ENCODE data around the gene FOXL2. TPM values are rescaled to one million over a fixed set of nuclear protein-coding genes. Genes with fewer than 3 reads are reported as not detected.

FOXL2 gene
- total and polyA plus RNA-seq, 9 of the 15 experiments (the other 6 are each of a cell fraction or from before 2014, with no cell fraction given), result 0.27 to 22.1 (median 3.2) TPM

- TF ChIP-seq E2F6 (IDR thresholded peaks at IDR 0.05; ENCODE audit: borderline replicate concordance in 1 of 2, extremely low read depth in 1 of 2, insufficient read depth in 1 of 2, insufficient read length in 1 of 2, low read depth in 1 of 2, low read length in 1 of 2, poor library complexity in 1 of 2, severe bottlenecking in 1 of 2), result peak; percentile 35 to 68
- TF ChIP-seq ZNF431 (CRISPR knock-in tag; IDR thresholded peaks at IDR 0.05), result 0 out of 2 replicates have a peak, but pooled peaks have one; percentile 17
- TF ChIP-seq KDM2B (CRISPR knock-in tag; IDR thresholded peaks at IDR 0.05), result no peak
- TF ChIP-seq GTF2A2 (tag; IDR thresholded peaks at IDR 0.05), result no peak
- no peak for TF ChIP-seq SMARCA4 (IDR thresholded peaks at IDR 0.05)
- TF ChIP-seq SAFB2 (IDR thresholded peaks at IDR 0.05; ENCODE audit: borderline replicate concordance, low read depth, low read length, severe bottlenecking), result no peak
- TF ChIP-seq NFYB (IDR thresholded peaks at IDR 0.05; ENCODE audit: extremely low read depth, insufficient read length), result no peak
- peak in 1 of 2 experiments; percentile 17; a peak in 1 of 4 replicates for TF ChIP-seq TEAD1 (CRISPR knock-in tag; IDR thresholded peaks at IDR 0.05)
- TF ChIP-seq ZNF212 (CRISPR knock-in tag; IDR thresholded peaks at IDR 0.05), result no peak
- no peak for TF ChIP-seq KHSRP (IDR thresholded peaks at IDR 0.05)
- 0 out of 2 replicates have a peak, but pooled peaks have one; percentile 12 for TF ChIP-seq CREM (IDR thresholded peaks at IDR 0.05; ENCODE audit: low read depth)
- TF ChIP-seq BHLHE40 (IDR thresholded peaks at IDR 0.05; ENCODE audit: low read length), result no peak
- no peak for TF ChIP-seq HOMEZ (CRISPR knock-in tag; IDR thresholded peaks at IDR 0.05)
- no peak for TF ChIP-seq RNF219 (CRISPR knock-in tag; IDR thresholded peaks at IDR 0.05)
- no peak for TF ChIP-seq ZBTB26 (CRISPR knock-in tag; IDR thresholded peaks at IDR 0.05)
- TF ChIP-seq LEF1 (IDR thresholded peaks at IDR 0.05), result no peak
- no peak for TF ChIP-seq ZNF354B (CRISPR knock-in tag; IDR thresholded peaks at IDR 0.05)
- no peak for TF ChIP-seq USF2 (CRISPR knock-in tag; IDR thresholded peaks at IDR 0.05)
- no peak for TF ChIP-seq PHB2 (IDR thresholded peaks at IDR 0.05; ENCODE audit: low read depth)
- no peak for TF ChIP-seq KDM4B (IDR thresholded peaks at IDR 0.05; ENCODE audit: borderline replicate concordance in 2 of 2, low read depth in 1 of 2)
Observed at GRCh38 chr3:138945709-138946662, 951 bp downstream of the FOXL2 start (continued).
